Gastrocnemius medialis (tissue), 4 donors: ENCODE results near the gene IQCE.

ENCODE experiments used
- CTCF ChIP-seq, 5 experiments: fragments of 450-650 bp in 3 of 5; fragments of 200-600 bp in 2 of 5; sonication (generic) in 2 of 5; IDR thresholded peaks in 4 of 5; conservative IDR thresholded peaks in 1 of 5; 1 replicate in 4 of 5; 2 replicates in 1 of 5; pipeline ENCODE4 v1.5.1; 2016 to 2019; ENCODE audit warnings: antibody characterized with exemption in 5 of 5, mild to moderate bottlenecking in 3 of 5, moderate library complexity in 3 of 5
- POLR2A ChIP-seq, 2 donors: fragments of 450-650 bp; IDR thresholded peaks; one replicate each; pipeline ENCODE4 v1.6.1; 2017; ENCODE audit warnings: antibody characterized with exemption in 2 of 2, mild to moderate bottlenecking in 2 of 2, moderate library complexity in 2 of 2

GRCh38 chr7:2628891-2629290 lies 70.1 kb downstream of the IQCE start:
- no peak for TF ChIP-seq CTCF (IDR thresholded peaks at IDR 0.05 in 4 of 5, conservative IDR thresholded peaks at IDR 0.05 in 1 of 5)
- no peak for TF ChIP-seq POLR2A (IDR thresholded peaks at IDR 0.05)
